Stomach (tissue), 4 donors: ENCODE results near the gene HSPB6.
"Not testable (repeated sequence)": the region's sequence is repeated elsewhere in the genome, so short reads cannot be mapped to it uniquely, and the experiment has no call there.

ENCODE experiments used
- EP300 ChIP-seq: sonication (generic); formaldehyde crosslinking; IDR thresholded peaks from one replicate; pipeline ENCODE4 v1.6.1; 2017; ENCODE audit warnings: antibody characterized with exemption
- POLR2A ChIP-seq, 4 donors: fragments of 450-650 bp; IDR thresholded peaks; one replicate each; pipeline ENCODE4 v1.6.1; 2016; ENCODE audit warnings: antibody characterized with exemption in 4 of 4, control low read depth in 2 of 4, mild to moderate bottlenecking in 1 of 4, moderate library complexity in 1 of 4
- POLR2AphosphoS5 ChIP-seq, 3 donors: sonication (generic); formaldehyde crosslinking; IDR thresholded peaks; one replicate each; pipeline ENCODE4 v1.6.1; 2016; ENCODE audit warnings: antibody characterized with exemption in 3 of 3
- TF ChIP-seq, protein P1 (sequence below), 7 experiments: fragments of 450-650 bp in 4 of 7; fragments of 200-600 bp in 3 of 7; sonication (generic) in 3 of 7; IDR thresholded peaks; one replicate each; pipeline ENCODE4 v1.5.1; 2016 to 2019; ENCODE audit warnings: antibody characterized with exemption in 7 of 7, control low read depth in 2 of 7, mild to moderate bottlenecking in 1 of 7

- TF ChIP-seq, protein P1, sequence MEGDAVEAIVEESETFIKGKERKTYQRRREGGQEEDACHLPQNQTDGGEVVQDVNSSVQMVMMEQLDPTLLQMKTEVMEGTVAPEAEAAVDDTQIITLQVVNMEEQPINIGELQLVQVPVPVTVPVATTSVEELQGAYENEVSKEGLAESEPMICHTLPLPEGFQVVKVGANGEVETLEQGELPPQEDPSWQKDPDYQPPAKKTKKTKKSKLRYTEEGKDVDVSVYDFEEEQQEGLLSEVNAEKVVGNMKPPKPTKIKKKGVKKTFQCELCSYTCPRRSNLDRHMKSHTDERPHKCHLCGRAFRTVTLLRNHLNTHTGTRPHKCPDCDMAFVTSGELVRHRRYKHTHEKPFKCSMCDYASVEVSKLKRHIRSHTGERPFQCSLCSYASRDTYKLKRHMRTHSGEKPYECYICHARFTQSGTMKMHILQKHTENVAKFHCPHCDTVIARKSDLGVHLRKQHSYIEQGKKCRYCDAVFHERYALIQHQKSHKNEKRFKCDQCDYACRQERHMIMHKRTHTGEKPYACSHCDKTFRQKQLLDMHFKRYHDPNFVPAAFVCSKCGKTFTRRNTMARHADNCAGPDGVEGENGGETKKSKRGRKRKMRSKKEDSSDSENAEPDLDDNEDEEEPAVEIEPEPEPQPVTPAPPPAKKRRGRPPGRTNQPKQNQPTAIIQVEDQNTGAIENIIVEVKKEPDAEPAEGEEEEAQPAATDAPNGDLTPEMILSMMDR (IDR thresholded peaks at IDR 0.05) = not testable (repeated sequence)
- not testable (repeated sequence) for TF ChIP-seq POLR2A (IDR thresholded peaks at IDR 0.05); EP300; POLR2AphosphoS5 (IDR thresholded peaks at IDR 0.05)
These were observed 15.5 kb upstream of the HSPB6 start for GRCh38 chr19:35772362-35772761.
